Suprapubic skin (tissue), 4 donors: ENCODE data around the gene ZNF148.

Experiments
- CTCF ChIP-seq, 2 donors: fragments of 200-600 bp in 1 of 2; fragments of 450-650 bp in 1 of 2; sonication (generic) in 1 of 2; IDR thresholded peaks; one replicate each; pipeline ENCODE4 v1.5.1; 2016 to 2019; ENCODE audit warnings: antibody characterized with exemption in 2 of 2, mild to moderate bottlenecking in 1 of 2, moderate library complexity in 1 of 2
- EP300 ChIP-seq: sonication (generic); formaldehyde crosslinking; IDR thresholded peaks from one replicate; pipeline ENCODE4 v1.6.1; 2017; ENCODE audit warnings: antibody characterized with exemption
- POLR2A ChIP-seq, 2 donors: fragments of 450-650 bp; IDR thresholded peaks; one replicate each; pipeline ENCODE4 v1.6.1; 2017; ENCODE audit warnings: antibody characterized with exemption in 2 of 2, mild to moderate bottlenecking in 2 of 2, moderate library complexity in 2 of 2
- POLR2AphosphoS5 ChIP-seq, 3 donors: sonication (generic); formaldehyde crosslinking; IDR thresholded peaks; one replicate each; pipeline ENCODE4 v1.6.1; 2017; ENCODE audit warnings: antibody characterized with exemption in 3 of 3

DNA sequence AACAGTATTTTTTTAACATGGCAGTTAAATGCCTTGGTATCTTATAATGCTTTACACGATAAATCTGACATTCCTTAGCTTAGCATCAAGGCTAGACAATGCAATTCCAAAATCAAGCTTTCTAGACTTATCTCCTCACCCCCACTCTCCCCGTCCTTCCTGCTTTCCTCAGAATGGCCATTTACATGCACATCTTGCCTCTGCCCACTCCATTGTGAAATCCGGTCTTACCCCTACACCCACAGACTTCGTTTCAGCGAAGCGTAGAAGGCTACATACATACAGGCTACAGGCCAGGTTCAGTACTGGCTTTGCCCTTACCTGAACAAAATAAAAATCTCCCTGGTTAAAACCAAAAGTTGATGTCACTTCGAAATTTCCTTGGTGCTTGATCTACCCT, 104.0 kb downstream of the ZNF148 start:
- TF ChIP-seq CTCF (IDR thresholded peaks at IDR 0.05) = no peak
- TF ChIP-seq POLR2A (IDR thresholded peaks at IDR 0.05) = no peak
- no peak for TF ChIP-seq POLR2AphosphoS5 (IDR thresholded peaks at IDR 0.05)
- no peak for TF ChIP-seq EP300
